B cell (primary cell): ENCODE results near the gene LIME1.

Source experiments
- EZH2 ChIP-seq: IDR thresholded peaks from 2 replicates; pipeline ENCODE4 v1.6.1; 2012; ENCODE audit warnings: borderline replicate concordance, low read depth, mild to moderate bottlenecking, moderate library complexity, low read length; ENCODE audit not compliant: insufficient read depth, poor library complexity, severe bottlenecking
- TF ChIP-seq, protein P1 (sequence below): fragments of 200-600 bp; IDR thresholded peaks from one replicate; pipeline ENCODE4 v1.8.0; 2022; ENCODE audit warnings: antibody characterized with exemption, mild to moderate bottlenecking

DNA sequence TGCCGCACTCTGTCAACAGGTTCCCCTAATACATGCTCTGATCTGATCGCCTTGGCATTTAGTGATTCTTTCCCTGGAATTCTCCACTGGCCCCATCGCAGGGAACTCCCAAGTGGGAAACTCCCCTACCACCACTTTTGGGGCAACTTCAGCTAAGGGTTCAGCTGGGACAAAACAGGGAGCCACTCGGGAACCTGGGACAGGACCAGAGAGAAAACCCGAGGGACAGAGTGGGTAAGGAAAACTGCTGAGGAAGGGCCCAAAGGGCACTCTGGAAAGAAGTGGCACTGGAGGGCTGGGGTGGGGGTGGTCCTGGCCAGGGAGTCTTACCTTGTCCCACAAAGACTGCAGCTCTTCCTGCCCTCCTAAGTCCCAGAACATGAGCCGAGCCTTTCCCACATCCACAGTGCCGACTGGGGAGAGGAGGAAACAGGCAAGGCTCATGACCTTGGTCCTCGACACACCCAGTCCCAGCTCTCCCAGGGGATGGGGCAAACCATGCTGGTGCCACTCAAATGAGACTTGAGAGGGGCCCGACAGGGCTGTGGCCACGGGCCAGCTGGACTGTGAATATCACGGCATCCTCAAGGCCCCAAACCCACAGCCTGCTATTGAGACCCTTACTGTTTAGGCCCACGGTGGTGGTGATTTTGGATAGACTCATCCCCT, 30.3 kb upstream of the LIME1 start:
- TF ChIP-seq, protein P1, sequence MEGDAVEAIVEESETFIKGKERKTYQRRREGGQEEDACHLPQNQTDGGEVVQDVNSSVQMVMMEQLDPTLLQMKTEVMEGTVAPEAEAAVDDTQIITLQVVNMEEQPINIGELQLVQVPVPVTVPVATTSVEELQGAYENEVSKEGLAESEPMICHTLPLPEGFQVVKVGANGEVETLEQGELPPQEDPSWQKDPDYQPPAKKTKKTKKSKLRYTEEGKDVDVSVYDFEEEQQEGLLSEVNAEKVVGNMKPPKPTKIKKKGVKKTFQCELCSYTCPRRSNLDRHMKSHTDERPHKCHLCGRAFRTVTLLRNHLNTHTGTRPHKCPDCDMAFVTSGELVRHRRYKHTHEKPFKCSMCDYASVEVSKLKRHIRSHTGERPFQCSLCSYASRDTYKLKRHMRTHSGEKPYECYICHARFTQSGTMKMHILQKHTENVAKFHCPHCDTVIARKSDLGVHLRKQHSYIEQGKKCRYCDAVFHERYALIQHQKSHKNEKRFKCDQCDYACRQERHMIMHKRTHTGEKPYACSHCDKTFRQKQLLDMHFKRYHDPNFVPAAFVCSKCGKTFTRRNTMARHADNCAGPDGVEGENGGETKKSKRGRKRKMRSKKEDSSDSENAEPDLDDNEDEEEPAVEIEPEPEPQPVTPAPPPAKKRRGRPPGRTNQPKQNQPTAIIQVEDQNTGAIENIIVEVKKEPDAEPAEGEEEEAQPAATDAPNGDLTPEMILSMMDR = no peak
- TF ChIP-seq EZH2 = no peak
